DOHH2 (cell line): ENCODE data around the gene SKIL.

Experiments
- CTCF ChIP-seq: fragments of 200-600 bp; sonication (generic); IDR thresholded peaks from one replicate; pipeline ENCODE4 v1.5.1; 2014; ENCODE audit warnings: antibody characterized with exemption, mild to moderate bottlenecking, low read depth, low read length; ENCODE audit not compliant: poor library complexity, severe bottlenecking
- EZH2phosphoT487 ChIP-seq: fragments of 200-600 bp; sonication (generic); IDR thresholded peaks from 2 replicates; pipeline ENCODE4 v1.6.1; 2017; ENCODE audit warnings: borderline replicate concordance, mild to moderate bottlenecking, antibody characterized with exemption, low read length, moderate library complexity, mixed read lengths

- TF ChIP-seq CTCF, result no peak
- TF ChIP-seq EZH2phosphoT487, result no peak
Observed at GRCh38 chr3:170429050-170429449, 71.5 kb downstream of the SKIL start.
